GM12801 (cell line): ENCODE data around the gene OXSM.

ENCODE experiments used
- CTCF ChIP-seq: IDR thresholded peaks from one replicate; pipeline ENCODE4 v1.5.1; 2011; ENCODE audit warnings: control low read depth; ENCODE audit not compliant: insufficient read length; ENCODE audit errors: extremely low read depth

OXSM gene

DNA sequence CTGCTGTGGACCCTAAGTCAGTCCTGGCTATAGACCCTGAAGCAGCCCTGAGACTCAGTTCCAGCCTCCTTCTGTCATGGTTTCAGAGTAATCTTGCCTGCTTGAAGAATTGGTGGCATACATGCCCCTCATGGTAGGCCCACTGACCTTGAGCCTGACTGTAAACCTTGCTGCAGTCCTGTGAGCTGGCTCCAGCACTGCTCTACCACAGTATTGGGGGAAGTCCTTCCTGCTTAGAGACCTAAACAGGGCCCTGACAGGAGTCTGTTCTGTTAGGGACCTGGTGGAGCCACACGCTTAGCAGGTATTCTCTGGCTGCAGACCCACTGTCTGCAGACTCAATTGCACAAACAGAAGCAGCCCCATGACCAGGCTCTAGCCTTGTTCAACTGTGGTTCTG lies 47.1 kb downstream of the OXSM start:
- TF ChIP-seq CTCF = no peak

DNA sequence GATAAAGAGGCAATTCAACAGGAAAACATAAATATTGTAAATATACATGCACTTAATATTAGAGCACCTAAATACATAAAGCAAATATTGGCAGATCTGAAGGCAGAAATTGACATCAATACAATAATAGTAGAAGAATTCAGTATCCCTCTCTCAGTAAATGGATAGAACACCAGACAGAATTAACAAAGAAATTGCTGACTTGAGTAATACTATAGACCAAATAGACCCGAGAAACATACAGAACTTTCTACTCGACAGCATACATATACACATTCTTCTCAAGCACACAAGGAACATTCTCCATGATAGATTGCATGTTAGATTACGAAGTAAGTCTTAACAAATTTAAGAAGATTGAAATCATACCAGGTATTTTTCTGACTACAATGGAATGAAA lies 50.2 kb downstream of the OXSM start:
- TF ChIP-seq CTCF = no peak

GRCh38 chr3:25843332-25843731 lies 53.4 kb downstream of the OXSM start:
- no peak for TF ChIP-seq CTCF
